ENCODE measurements around the gene NKAPD1. TPM values are rescaled to one million over a fixed set of nuclear protein-coding genes. Genes with fewer than 3 reads are reported as not detected.

Gene NKAPD1
- total and polyA plus RNA-seq, 2 donors (not counting 3 experiments of a cell fraction or from before 2014, with no cell fraction given), result 7.2 to 16.7 TPM

GRCh38 chr11:112086422-112087191, 12.5 kb downstream of the NKAPD1 start, which contains the start of the genes SDHD and TIMM8B:
Gene SDHD, plus strand, starts transcription at chr11:112086873. Its CDS starts 35 bp downstream, at chr11:112086908.
Gene TIMM8B, minus strand, starts transcription at chr11:112086756. Its CDS starts 33 bp downstream, at chr11:112086723.
- Histone ChIP-seq H3K9me3 (replicated peaks; ENCODE audit: control insufficient read depth, insufficient read depth, low read length) (no peaks in the 10 kb centered on the region), H3K9me1 (replicated peaks; ENCODE audit: control insufficient read depth, extremely low read depth, insufficient read depth, low read length) (no peaks in the 10 kb centered on the region), H3K4me2 (ENCODE audit: insufficient read depth, low read length) (peak within 1 kb of the TSS; percentile 90), H2AFZ (ENCODE audit: low read depth, low read length) (peak within 1 kb of the TSS; percentile 61), H3K36me3 (ENCODE audit: control insufficient read depth in 2 of 2, extremely low read depth in 1 of 2, insufficient read depth in 2 of 2, low read length in 2 of 2) (peaks cover 15 to 19% of the 10 kb centered on the region in 2 experiments), H3K4me1 (ENCODE audit: control insufficient read depth, extremely low read depth, insufficient read depth, low read length) (peaks cover 13% of the 10 kb centered on the region), H3K4me3 (replicated peaks in 1 of 3; ENCODE audit: insufficient read depth in 1 of 3, low read depth in 1 of 3, low read length in 3 of 3) (peak within 1 kb of the TSS; percentile 54 to 90 (median 86)), H3K79me2 (ENCODE audit: control insufficient read depth, insufficient read depth, low read length) (peaks cover 39% of the 10 kb centered on the region), H3K27ac (ENCODE audit: insufficient read depth, low read depth, low read length) (peak within 1 kb of the TSS; percentile 54), H3K27me3 (ENCODE audit: control insufficient read depth in 2 of 2, insufficient read depth in 2 of 2, low read length in 2 of 2) (no peaks in the 10 kb centered on the region), H4K20me1 (replicated peaks; ENCODE audit: control insufficient read depth, extremely low read depth, insufficient read depth, low read length) (no peaks in the 10 kb centered on the region), H3K9ac (replicated peaks; ENCODE audit: extremely low read depth, insufficient read depth, low read length) (peak within 1 kb of the TSS; percentile 85)
- TF ChIP-seq MYC (IDR thresholded peaks at IDR 0.05; ENCODE audit: low read depth, low read length), result no peak
- TF ChIP-seq CTCF (IDR thresholded peaks at IDR 0.05; ENCODE audit: extremely low read depth in 1 of 2, insufficient read depth in 1 of 2, low read depth in 1 of 2, low read length in 2 of 2), result peak; percentile 17 to 62
- peak; percentile 52 for TF ChIP-seq POLR2A (IDR thresholded peaks at IDR 0.05; ENCODE audit: low read depth, low read length)
- TF ChIP-seq MAX (IDR thresholded peaks at IDR 0.05; ENCODE audit: insufficient read depth, insufficient read length), result no peak
- peak; percentile 10 for TF ChIP-seq JUN (IDR thresholded peaks at IDR 0.05; ENCODE audit: borderline replicate concordance, insufficient read depth, insufficient read length, low read depth)
- no peak for TF ChIP-seq EZH2 (IDR thresholded peaks at IDR 0.05; ENCODE audit: borderline replicate concordance, low read depth, low read length, severe bottlenecking)
- TF ChIP-seq FOS (IDR thresholded peaks at IDR 0.05; ENCODE audit: borderline replicate concordance, insufficient read depth, low read length), result no peak
- TF ChIP-seq POLR2AphosphoS5 (IDR thresholded peaks at IDR 0.05; ENCODE audit: insufficient read depth, low read depth, low read length), result peak; percentile 90
- no peak for TF ChIP-seq GATA2 (IDR thresholded peaks at IDR 0.05; ENCODE audit: insufficient read depth, insufficient read length, low read depth, low read length)
- FAIRE-seq, result peak; percentile 95
- intact Hi-C loops (cut with micrococcal nuclease) (loop anchor here (1.0 to 10.0 kb wide), 8 partner anchors 12 to 482 kb away; partner anchors contain the start of genes BCO2, CFAP68, FDXACB1 and NKAPD1), dilution Hi-C loops (cut with MboI; ENCODE audit: extremely low pct_ligation_motif_present, low sequenced_read_pairs) (no loop called here)
- POLR2A ChIA-PET, result no interaction called here
- CTCF ChIA-PET, result interaction anchor here (1.0 to 1.9 kb wide), 4 partner anchors 27 to 216 kb away, joined by 3 to 9 read pairs (median 8); partner anchors contain the start of gene BCO2
- peak; percentile 98 for DNase-seq (ENCODE audit: low read depth, low spot score)
- BruUV-seq (replicated peaks), result no TSS peak
